HepG2 (cell line): Measurements from ENCODE around the gene COL25A1. TPM values are rescaled to one million over a fixed set of nuclear protein-coding genes. Genes with fewer than 3 reads are reported as not detected.
A peak's percentile ranks its signal among the peaks of the same experiment; 100 is the strongest.

ENCODE experiments used
- ATAC-seq: fragments of 200-7000 bp; cut with Tn5 transposase; 3 replicates; pipeline ENCODE4 v1.9.1; 2020; ENCODE audit warnings: mild to moderate bottlenecking, moderate library complexity
- BruUV-seq: library from RNA; stranded (reverse); fragments of 400-500 nt; replicated peaks from 2 replicates; lab custom pipeline; 2021; lab: Mats Ljungman, UMichigan
- CTCF ChIA-PET: fragments of 300-600 bp; formaldehyde crosslinking; extraction: SDS; loops from one replicate; lab custom pipeline; 2021; ENCODE audit warnings: low total read pairs, inconsistent platforms, low intra/inter-chr PET ratio; lab: Yijun Ruan, JAX
- POLR2A ChIA-PET: fragments of 350-600 bp; sonication (Branson Sonifier 250); formaldehyde crosslinking; loops from one replicate; lab custom pipeline; 2020; ENCODE audit warnings: antibody characterized with exemption, inconsistent platforms; lab: Yijun Ruan, JAX
- DNase-seq: peaks from one replicate; pipeline ENCODE4 v3.0.0-alpha.2; 2015; ENCODE audit warnings: low spot score
- FAIRE-seq: peaks from 3 replicates; lab custom pipeline; 2011; peaks lifted over from hg19 to GRCh38; lab: Jason Lieb, UNC
- H2AFZ ChIP-seq: one replicate; pipeline ENCODE4 v1.6.1; 2011; ENCODE audit warnings: low read length, inconsistent platforms
- H3K27ac ChIP-seq: fragments of 300-600 bp; 3 replicates; pipeline ENCODE4 v1.8.0; 2011; ENCODE audit warnings: mixed run types, mild to moderate bottlenecking, mixed read lengths, low read length, inconsistent platforms; ENCODE audit not compliant: insufficient read depth; ENCODE audit errors: extremely low read length
- H3K27me3 ChIP-seq, 2 experiments: fragments of 200-600 bp in 1 of 2; 2 replicates in 1 of 2; 3 replicates in 1 of 2; pipeline versions ENCODE4 v1.6.0 to v1.8.0; 2011; ENCODE audit warnings: low read length in 2 of 2, mild to moderate bottlenecking in 2 of 2, moderate library complexity in 2 of 2, inconsistent platforms in 1 of 2; ENCODE audit not compliant: insufficient read depth in 2 of 2, control insufficient read depth in 1 of 2
- H3K36me3 ChIP-seq, 2 experiments: fragments of 200-600 bp in 1 of 2; replicated peaks in 1 of 2; 2 replicates in 1 of 2; 3 replicates in 1 of 2; pipeline versions ENCODE4 v1.5.1 to v1.8.0; 2011; ENCODE audit warnings: low read length in 2 of 2, inconsistent platforms in 1 of 2; ENCODE audit not compliant: insufficient read depth in 2 of 2, control insufficient read depth in 1 of 2
- H3K4me1 ChIP-seq: 2 replicates; pipeline ENCODE4 v1.5.1; 2012; ENCODE audit warnings: low read length, inconsistent platforms; ENCODE audit not compliant: insufficient read depth
- H3K4me2 ChIP-seq: 2 replicates; pipeline ENCODE4 v1.6.0; 2011; ENCODE audit warnings: low read depth, low read length, inconsistent platforms
- H3K4me3 ChIP-seq, 3 experiments: fragments of 200-600 bp in 1 of 3; sonication (generic), shearing (Covaris generic) in 1 of 3; replicated peaks in 1 of 3; 2 replicates each; pipeline ENCODE4 v1.5.1; 2011 to 2016; ENCODE audit warnings: low read length in 3 of 3, inconsistent platforms in 2 of 3, low read depth in 2 of 3, mild to moderate bottlenecking in 2 of 3, control low read depth in 1 of 3, mixed read lengths in 1 of 3; ENCODE audit not compliant: insufficient read depth in 1 of 3
- H3K79me2 ChIP-seq: one replicate; pipeline ENCODE4 v1.6.1; 2011; ENCODE audit warnings: low read length, inconsistent platforms; ENCODE audit not compliant: insufficient read depth
- H3K9ac ChIP-seq: 2 replicates; pipeline ENCODE4 v1.6.0; 2011; ENCODE audit warnings: mild to moderate bottlenecking, low read depth, low read length, inconsistent platforms; ENCODE audit not compliant: insufficient read depth
- H3K9me3 ChIP-seq: 2 replicates; pipeline ENCODE4 v1.5.1; 2012; ENCODE audit warnings: mild to moderate bottlenecking, low read length
- H4K20me1 ChIP-seq: 2 replicates; pipeline ENCODE4 v1.6.0; 2011; ENCODE audit warnings: inconsistent platforms, mild to moderate bottlenecking, low read length, moderate library complexity; ENCODE audit not compliant: insufficient read depth
- CBX1 ChIP-seq: IDR thresholded peaks from one replicate; pipeline ENCODE4 v1.6.1; 2016; ENCODE audit warnings: antibody characterized with exemption, low read depth
- DMAP1 ChIP-seq: IDR thresholded peaks from 2 replicates; pipeline ENCODE4 v1.6.1; 2016
- PCBP2 ChIP-seq: fragments of 200-400 bp; formaldehyde crosslinking; optimal IDR thresholded peaks from 2 replicates; pipeline ENCODE3; 2018; ENCODE audit warnings: low read length, low read depth; ENCODE audit not compliant: poor library complexity, severe bottlenecking
- STAG1 ChIP-seq: sonication (generic); formaldehyde crosslinking; IDR thresholded peaks from 2 replicates; pipeline ENCODE4 v1.4.0; 2020; ENCODE audit warnings: missing genetic modification reagents
- ZMAT3 ChIP-seq: sonication (generic); formaldehyde crosslinking; conservative IDR thresholded peaks from 2 replicates; pipeline ENCODE4 v1.7.0; 2021; ENCODE audit warnings: missing genetic modification reagents
- ZNF430 ChIP-seq: sonication (generic); formaldehyde crosslinking; IDR thresholded peaks from 2 replicates; pipeline ENCODE4 v1.9.0; 2021; ENCODE audit warnings: mild to moderate bottlenecking, missing genetic modification reagents
- ZNF737 ChIP-seq: sonication (generic); formaldehyde crosslinking; IDR thresholded peaks from 2 replicates; pipeline ENCODE4 v1.5.0; 2020; ENCODE audit warnings: missing genetic modification reagents, mild to moderate bottlenecking, borderline replicate concordance
- WGBS: methylation state at CpG from one replicate; pipeline ENCODE4 v1.1.6; 2017; ENCODE audit warnings: low lambda C conversion rate; 5-methylcytosine and 5-hydroxymethylcytosine counted together
- in situ Hi-C: cut with HindIII; loops from 2 replicates; pipeline ENCODE4 v1.10.0; 2017; ENCODE audit warnings: low pct_unique_long_range_greater_than_20kb; ENCODE audit not compliant: extremely low pct_ligation_motif_present
- intact Hi-C: fragments of 100-400 bp; cut with micrococcal nuclease; formaldehyde crosslinking; loops from one replicate; pipeline ENCODE4 v1.10.0; 2022; ENCODE audit not compliant: unreplicated experiment
- polyA plus RNA-seq, 8 experiments: library from polyadenylated mRNA; depleted of rRNA in 3 of 8; stranded (reverse) in 7 of 8; unstranded in 1 of 8; fragments of >200 nt; fragmentation: Illumina TruSeq in 4 of 8; extraction: Trizol in 4 of 8; gene quantifications; 2 replicates each; pipeline versions ENCODE4 v1.2.1 to v1.2.3, GENCODE V29; 2011 to 2016; ENCODE audit warnings: low read depth in 4 of 8, missing spikeins in 1 of 8, mixed read lengths in 1 of 8; ENCODE audit not compliant: insufficient read depth in 1 of 8
- total RNA-seq, 5 experiments: library from RNA; depleted of rRNA; stranded (reverse); fragments of >200 nt; fragmentation: Illumina TruSeq; extraction: Trizol; gene quantifications; 2 replicates each; pipeline ENCODE4 v1.2.3, GENCODE V29; 2016; ENCODE audit warnings: low read depth in 1 of 5
- TF ChIP-seq, protein P1 (sequence below): sonication (generic); formaldehyde crosslinking; IDR thresholded peaks from 2 replicates; pipeline ENCODE4 v1.5.0; 2020; ENCODE audit warnings: mild to moderate bottlenecking, missing genetic modification reagents, moderate library complexity
- TF ChIP-seq, protein P2 (sequence below): sonication (generic); formaldehyde crosslinking; IDR thresholded peaks from 2 replicates; pipeline ENCODE4 v1.4.0; 2020; ENCODE audit warnings: mild to moderate bottlenecking, missing genetic modification reagents

The COL25A1 gene
- total and polyA plus RNA-seq, 2 of the 13 experiments (the other 11 are each of a cell fraction or from before 2014, with no cell fraction given), result not detected

DNA sequence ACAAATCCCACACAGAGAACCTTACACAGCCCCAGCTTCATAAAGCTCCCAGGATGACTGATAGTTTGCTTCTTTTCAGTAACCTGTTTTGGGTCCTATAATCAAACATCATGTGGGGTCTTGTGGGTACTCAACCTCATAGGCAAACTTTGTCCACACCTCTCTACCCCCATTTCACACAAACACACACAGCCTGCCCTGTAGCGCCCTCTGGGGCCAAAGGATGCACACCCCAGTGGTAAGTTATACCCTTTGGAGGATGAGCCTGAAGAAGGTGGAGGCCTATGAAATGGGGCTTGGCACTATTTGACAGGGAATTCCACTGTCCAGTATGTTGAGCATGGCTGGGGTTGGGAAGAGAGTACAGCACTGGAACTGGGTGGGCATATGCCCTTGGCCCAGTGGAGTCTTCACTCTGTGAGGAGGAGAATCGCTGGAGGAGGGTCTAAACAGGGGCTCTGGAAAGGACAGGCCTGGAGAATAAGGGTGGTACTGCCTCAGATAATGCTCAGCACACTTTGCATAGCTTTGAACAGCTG is 30.5 kb upstream of the COL25A1 start:
- Histone ChIP-seq H3K9ac (no peak overlapping the region), H3K4me3 (no peak overlapping the region), H3K79me2 (no peaks in the 10 kb centered on the region), H3K27me3 (peaks cover 0 to 3% of the 10 kb centered on the region in 2 experiments; a peak in 2 of 5 replicates), H3K36me3 (no peaks in the 10 kb centered on the region), H3K4me1 (no peaks in the 10 kb centered on the region), H2AFZ (no peak overlapping the region), H3K27ac (no peak overlapping the region), H3K4me2 (no peak overlapping the region), H3K9me3 (no peaks in the 10 kb centered on the region), H4K20me1 (no peaks in the 10 kb centered on the region)
- in situ Hi-C loops, result no loop called here
- no peak for FAIRE-seq
- intact Hi-C loops, result no loop called here
- peak; percentile 66 for ATAC-seq
- DNase-seq, result no peak
- BruUV-seq, result no TSS peak
- TF ChIP-seq STAG1 (CRISPR knock-in tag) (peak; percentile 29; the same call in 1 of the 2 replicates), ZNF430 (CRISPR knock-in tag) (no peak)
- TF ChIP-seq, protein P1, sequence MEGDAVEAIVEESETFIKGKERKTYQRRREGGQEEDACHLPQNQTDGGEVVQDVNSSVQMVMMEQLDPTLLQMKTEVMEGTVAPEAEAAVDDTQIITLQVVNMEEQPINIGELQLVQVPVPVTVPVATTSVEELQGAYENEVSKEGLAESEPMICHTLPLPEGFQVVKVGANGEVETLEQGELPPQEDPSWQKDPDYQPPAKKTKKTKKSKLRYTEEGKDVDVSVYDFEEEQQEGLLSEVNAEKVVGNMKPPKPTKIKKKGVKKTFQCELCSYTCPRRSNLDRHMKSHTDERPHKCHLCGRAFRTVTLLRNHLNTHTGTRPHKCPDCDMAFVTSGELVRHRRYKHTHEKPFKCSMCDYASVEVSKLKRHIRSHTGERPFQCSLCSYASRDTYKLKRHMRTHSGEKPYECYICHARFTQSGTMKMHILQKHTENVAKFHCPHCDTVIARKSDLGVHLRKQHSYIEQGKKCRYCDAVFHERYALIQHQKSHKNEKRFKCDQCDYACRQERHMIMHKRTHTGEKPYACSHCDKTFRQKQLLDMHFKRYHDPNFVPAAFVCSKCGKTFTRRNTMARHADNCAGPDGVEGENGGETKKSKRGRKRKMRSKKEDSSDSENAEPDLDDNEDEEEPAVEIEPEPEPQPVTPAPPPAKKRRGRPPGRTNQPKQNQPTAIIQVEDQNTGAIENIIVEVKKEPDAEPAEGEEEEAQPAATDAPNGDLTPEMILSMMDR, result peak; percentile 44
- ChIA-PET POLR2A (no interaction called here), CTCF (no interaction called here)
- 0% methylated on average over 2 of the region's 2 CpGs for WGBS

DNA sequence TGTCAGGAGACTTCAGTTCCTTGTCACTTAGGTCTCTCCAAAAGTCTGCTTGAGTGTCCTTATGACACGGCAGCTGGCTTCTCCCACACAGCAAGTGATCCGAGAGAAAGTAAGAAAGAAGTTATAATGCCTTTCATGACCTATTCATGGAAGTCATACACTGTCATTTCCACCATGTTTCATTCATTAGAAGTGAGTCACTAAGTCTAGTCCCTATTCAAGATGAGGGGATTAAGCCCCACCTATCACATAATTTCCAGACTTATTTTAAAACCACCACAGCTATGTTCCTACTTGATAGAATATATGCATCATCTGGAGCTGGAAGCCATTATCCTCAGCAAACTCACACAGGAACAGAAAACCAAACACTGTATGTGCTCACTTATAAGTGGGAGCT is 25.2 kb upstream of the COL25A1 start:
- Histone ChIP-seq H3K4me2 (no peak overlapping the region), H4K20me1 (no peaks in the 10 kb centered on the region), H3K4me3 (no peak overlapping the region), H3K27ac (no peak overlapping the region), H3K27me3 (peaks cover 0 to 3% of the 10 kb centered on the region in 2 experiments; a peak in 2 of 5 replicates), H3K36me3 (no peaks in the 10 kb centered on the region), H3K9ac (no peak overlapping the region), H3K79me2 (no peaks in the 10 kb centered on the region), H2AFZ (no peak overlapping the region), H3K4me1 (no peaks in the 10 kb centered on the region), H3K9me3 (peaks cover 11% of the 10 kb centered on the region)
- intact Hi-C loops (no loop called here), in situ Hi-C loops (no loop called here)
- CTCF ChIA-PET, result no interaction called here
- no TSS peak for BruUV-seq
- WGBS, result 0% methylated on average over 2 of the region's 2 CpGs
- DNase-seq, result no peak
- no peak for ATAC-seq
- POLR2A ChIA-PET, result no interaction called here
- FAIRE-seq, result no peak
- TF ChIP-seq ZNF737, result no peak
- no peak for TF ChIP-seq DMAP1 (CRISPR knock-in tag)
- TF ChIP-seq, protein P2, sequence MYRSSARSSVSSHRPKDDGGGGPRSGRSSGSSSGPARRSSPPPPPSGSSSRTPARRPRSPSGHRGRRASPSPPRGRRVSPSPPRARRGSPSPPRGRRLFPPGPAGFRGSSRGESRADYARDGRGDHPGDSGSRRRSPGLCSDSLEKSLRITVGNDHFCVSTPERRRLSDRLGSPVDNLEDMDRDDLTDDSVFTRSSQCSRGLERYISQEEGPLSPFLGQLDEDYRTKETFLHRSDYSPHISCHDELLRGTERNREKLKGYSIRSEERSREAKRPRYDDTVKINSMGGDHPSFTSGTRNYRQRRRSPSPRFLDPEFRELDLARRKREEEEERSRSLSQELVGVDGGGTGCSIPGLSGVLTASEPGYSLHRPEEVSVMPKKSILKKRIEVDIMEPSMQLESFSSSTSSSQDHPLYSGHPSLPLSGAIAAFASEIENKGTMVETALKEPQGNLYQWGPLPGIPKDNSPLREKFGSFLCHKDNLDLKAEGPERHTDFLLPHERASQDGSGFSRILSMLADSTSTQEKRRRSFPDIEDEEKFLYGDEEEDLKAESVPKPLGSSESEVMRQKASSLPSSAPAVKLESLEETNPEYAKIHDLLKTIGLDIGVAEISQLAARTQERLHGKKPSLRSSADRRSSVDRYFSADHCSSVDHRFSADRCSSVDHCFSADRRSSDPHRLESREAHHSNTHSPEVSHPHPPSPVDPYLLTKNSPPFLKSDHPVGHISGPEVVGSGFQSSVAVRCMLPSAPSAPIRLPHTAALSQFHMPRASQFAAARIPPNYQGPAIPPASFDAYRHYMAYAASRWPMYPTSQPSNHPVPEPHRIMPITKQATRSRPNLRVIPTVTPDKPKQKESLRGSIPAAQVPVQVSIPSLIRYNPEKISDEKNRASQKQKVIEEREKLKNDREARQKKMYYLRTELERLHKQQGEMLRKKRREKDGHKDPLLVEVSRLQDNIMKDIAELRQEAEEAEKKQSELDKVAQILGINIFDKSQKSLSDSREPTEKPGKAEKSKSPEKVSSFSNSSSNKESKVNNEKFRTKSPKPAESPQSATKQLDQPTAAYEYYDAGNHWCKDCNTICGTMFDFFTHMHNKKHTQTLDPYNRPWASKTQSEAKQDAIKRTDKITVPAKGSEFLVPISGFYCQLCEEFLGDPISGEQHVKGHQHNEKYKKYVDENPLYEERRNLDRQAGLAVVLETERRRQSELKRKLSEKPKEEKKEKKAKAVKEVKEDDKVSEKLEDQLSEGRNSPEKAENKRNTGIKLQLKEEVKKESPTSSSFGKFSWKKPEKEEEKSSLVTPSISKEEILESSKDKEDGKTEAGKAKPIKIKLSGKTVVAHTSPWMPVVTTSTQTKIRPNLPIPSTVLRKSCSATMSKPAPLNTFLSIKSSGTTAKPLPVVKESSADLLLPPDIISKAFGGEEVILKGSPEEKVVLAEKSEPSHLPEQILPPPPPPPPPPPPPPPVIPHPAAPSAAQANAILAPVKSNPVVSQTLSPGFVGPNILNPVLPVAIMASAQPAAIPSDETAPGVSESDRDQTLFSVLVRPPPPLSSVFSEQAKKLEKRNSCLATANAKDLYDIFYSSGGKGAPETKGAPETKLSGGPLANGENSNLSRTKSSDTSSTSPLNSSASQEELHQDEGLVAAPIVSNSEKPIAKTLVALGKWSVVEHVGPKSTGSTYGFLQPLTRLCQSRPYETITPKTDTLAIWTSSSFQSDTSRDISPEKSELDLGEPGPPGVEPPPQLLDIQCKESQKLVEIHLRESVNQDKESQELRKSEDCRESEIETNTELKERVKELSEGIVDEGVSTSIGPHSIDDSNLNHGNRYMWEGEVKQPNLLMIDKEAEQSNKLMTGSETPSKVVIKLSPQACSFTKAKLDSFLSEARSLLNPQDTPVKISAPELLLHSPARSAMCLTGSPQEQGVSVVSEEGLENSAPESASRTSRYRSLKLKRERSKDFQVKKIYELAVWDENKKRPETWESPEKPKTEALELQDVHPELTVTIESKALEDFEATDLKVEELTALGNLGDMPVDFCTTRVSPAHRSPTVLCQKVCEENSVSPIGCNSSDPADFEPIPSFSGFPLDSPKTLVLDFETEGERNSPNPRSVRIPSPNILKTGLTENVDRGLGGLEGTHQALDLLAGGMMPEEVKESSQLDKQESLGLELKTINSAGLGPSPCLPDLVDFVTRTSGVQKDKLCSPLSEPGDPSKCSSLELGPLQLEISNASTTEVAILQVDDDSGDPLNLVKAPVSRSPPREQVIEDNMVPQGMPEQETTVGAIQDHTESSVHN (CRISPR knock-in tag), result no peak
- no peak for TF ChIP-seq CBX1
- TF ChIP-seq PCBP2, result no peak
- no peak for TF ChIP-seq ZMAT3 (CRISPR knock-in tag)
